HG03558 (cell line): ENCODE data around the gene UTP25.
"Not testable (repeated sequence)": the region's sequence is repeated elsewhere in the genome, so short reads cannot be mapped to it uniquely, and the experiment has no call there.

Experiments
- ATAC-seq: cut with Tn5 transposase; IDR thresholded peaks from one replicate; pipeline ENCODE4 v1.9.1; 2021; ENCODE audit warnings: moderate number of reproducible peaks; ENCODE audit not compliant: unreplicated experiment; ENCODE audit errors: extremely low read depth

The UTP25 gene

GRCh38 chr1:209827384-209828262 is at the start of gene UTP25:
Gene UTP25, plus strand, starts transcription at chr1:209827972. Its CDS starts 92 bp downstream, at chr1:209828064.
- peak; percentile 82 for ATAC-seq

- no peak for ATAC-seq
Measured at GRCh38 chr1:209778102-209778501, 49.7 kb upstream of the UTP25 start.

DNA sequence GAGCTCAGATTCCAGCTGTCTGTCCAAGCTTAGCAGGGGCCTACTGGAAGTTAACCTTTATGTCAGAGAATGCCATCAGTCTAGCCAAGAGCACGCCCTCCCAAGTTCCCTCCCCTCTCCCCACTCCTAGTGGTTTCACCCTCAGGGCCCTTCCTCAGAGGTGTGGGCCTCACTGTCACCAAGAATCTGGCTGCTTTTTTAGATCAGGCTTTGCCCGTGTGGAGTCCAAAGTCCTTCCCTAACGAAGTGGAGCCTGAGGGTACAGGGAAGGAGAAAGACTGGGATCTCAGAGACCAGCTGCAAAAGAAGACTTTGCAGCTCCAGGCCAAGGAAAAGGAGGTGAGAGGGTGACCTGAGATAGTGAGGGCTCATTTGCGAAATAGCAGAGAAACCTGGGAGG is 47.5 kb upstream of the UTP25 start:
- ATAC-seq = no peak

GRCh38 chr1:209783386-209783785 is 44.4 kb upstream of the UTP25 start:
- ATAC-seq = no peak

GRCh38 chr1:209784265-209785169 is 43.3 kb upstream of the UTP25 start, which contains the start of gene C1orf74:
Gene C1orf74, minus strand, starts transcription at chr1:209784559. Its CDS starts 925 bp downstream, at chr1:209783634.
- ATAC-seq = peak; percentile 94

GRCh38 chr1:209785592-209785991 is 42.2 kb upstream of the UTP25 start:
- ATAC-seq = no peak

DNA sequence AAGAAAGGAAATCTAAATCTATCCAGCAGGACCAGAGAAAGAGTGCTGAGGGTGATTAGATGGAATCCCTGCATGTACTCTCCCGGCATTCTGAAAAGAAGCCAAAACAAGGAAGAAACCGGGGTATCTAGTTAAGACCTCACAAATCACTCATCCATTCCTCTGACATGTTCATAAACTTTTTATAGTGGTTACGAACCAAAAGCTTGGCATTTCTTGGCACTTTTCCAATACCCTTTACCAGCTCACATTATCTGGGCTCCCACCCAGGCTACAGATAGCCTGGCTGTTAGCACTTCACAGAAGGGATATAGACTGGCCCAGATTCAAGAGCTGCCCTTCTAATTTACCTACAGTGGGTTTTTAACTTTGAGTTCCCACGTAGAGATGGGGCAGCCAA is 41.6 kb upstream of the UTP25 start:
- ATAC-seq = no peak

GRCh38 chr1:209787551-209787950 is 40.2 kb upstream of the UTP25 start:
- no peak for ATAC-seq

DNA sequence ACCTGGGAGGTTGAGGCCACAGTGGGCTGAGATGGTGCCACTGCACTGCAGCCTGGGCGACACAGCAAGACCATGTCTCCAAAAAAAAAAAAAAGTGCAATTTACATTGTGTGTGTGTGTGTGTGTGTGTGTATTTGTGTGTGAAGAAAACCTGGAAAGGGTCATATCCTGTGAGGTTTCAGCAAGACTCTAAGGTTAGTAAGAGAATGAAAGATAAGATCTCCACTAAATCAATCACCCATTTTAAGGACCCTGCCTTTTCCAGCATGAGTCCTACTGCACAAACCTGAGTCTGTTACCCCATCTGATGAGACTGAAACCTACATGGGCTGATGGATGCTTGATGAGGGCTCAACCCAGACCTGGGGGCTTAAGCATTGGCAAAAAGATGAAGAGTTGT is 38.5 kb upstream of the UTP25 start:
- no peak for ATAC-seq

- no peak for ATAC-seq
Measured at GRCh38 chr1:209790286-209791193, 37.2 kb upstream of the UTP25 start.

DNA sequence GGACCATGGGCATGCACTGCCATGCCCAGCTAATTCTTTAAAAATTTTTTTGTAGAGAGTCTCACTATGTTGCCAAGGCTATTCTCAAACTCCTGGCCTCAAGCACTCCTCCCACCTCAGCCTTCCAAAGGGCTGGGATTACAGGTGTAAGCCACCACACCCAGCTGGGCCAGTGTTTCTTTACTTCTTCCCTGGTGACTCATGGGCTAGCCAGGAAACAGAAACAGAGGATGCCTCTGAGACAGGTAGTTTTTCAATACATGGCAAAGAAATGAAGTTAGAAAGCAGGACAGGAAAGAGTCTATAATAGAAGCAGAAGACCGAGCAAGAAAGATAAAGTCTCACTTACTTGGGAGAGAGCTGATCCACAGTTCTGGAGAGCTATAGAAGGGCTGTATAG is 35.9 kb upstream of the UTP25 start:
- ATAC-seq = no peak

- ATAC-seq = not testable (repeated sequence)
Measured at GRCh38 chr1:209793711-209794110, 34.1 kb upstream of the UTP25 start.

GRCh38 chr1:209797978-209798639 is 29.7 kb upstream of the UTP25 start:
- ATAC-seq = no peak

DNA sequence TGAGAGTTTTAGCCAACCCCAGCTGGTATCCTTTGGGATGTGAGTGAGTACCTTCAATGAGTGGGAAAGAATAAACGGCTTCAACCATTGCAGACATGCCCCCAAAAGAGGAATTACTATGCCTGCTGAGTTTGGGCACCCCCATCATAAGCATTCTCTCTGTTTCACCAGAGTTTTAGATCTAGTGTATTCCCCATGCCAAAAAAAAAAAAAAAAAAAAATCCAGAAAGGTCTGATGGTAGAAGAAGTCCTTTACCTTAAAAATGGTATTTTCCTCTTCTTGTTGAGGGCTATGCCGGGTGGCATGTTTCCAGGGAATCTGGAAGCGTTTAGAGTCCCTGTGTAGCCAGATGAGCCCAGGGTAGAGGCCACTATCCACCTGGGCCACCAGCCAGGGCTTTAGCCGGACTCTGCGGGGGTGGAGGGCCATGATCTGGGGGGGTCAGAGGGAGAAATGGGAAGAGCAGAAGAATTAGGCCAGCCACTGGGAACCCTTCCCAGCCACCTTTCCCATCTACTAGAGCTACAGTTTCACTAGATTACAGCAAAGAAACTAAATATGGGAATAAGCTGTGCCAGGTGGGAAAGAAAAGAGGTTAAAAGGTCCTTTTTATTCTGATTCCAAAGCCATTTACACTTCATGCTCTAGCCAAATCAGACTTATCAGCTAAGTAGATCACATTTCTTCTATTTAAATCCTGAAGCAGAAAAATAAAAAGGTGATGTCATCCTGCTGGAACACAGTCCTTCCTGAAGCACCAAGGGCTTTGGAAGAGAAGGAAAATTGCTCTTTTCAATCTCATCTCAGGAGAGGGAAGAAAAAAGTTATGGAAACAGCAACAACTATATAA is 26.6 kb upstream of the UTP25 start:
- ATAC-seq = no peak

GRCh38 chr1:209802117-209802779 is 25.5 kb upstream of the UTP25 start:
- no peak for ATAC-seq

DNA sequence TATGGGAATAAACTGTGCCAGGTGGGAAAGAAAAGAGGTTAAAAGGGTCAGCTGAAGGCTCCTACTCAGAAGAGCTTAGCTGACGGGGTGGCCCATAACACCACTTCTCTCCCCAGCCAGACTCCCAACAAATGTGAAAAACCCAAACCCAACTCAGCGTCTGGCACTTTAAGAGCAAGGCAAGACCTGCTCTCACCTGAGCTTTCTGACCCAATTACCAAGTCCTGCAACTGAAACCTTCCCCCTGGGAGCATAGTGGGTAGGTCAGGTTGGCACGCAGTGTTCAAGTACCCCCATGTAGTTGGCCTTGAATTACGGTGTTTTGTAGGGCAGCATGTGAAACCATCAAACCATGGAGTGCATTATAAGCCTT is 25.0 kb upstream of the UTP25 start:
- ATAC-seq = no peak

- ATAC-seq = no peak
Measured at GRCh38 chr1:209803568-209803967, 24.2 kb upstream of the UTP25 start.

GRCh38 chr1:209805341-209805781 is 22.4 kb upstream of the UTP25 start:
- ATAC-seq = no peak
